Measurements from ENCODE around the gene RAB11FIP3. TPM values are rescaled to one million over a fixed set of nuclear protein-coding genes. Genes with fewer than 3 reads are reported as not detected.
A peak's percentile ranks its signal among the peaks of the same experiment; 100 is the strongest.
"Not testable (repeated sequence)": the region's sequence is repeated elsewhere in the genome, so short reads cannot be mapped to it uniquely, and the experiment has no call there.

RAB11FIP3 gene
- total RNA-seq, 1 donor from 2014 or later = 56.0 TPM

- intact Hi-C loops (cut with DNase I) = no loop called here
- DNase-seq (ENCODE audit: low spot score) (no peak), ATAC-seq (no peak)
Observed at GRCh38 chr16:477301-478157, 52.1 kb downstream of the RAB11FIP3 start.

DNA sequence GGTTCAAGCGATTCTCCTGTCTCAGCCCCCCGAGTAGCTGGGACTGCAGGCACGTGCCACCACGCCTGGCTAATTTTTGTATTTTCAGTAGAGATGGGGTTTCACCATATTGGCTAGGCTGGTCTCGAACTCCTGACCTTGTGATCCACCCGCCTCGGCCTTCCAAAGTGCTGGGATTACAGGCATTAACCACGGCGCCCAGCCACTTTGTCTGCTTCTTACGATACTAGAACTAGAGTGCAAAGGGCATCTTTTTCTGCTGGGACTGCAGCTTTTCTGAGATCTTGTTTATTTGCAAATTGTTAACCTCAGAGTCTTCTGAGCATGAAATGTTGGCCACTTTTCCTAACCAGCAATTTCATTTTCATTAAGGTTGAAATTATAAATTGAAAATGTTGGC is 52.8 kb downstream of the RAB11FIP3 start:
- DNase-seq (ENCODE audit: low spot score); ATAC-seq; intact Hi-C loops (cut with DNase I): not testable (repeated sequence)

GRCh38 chr16:482468-483185 is 57.2 kb downstream of the RAB11FIP3 start:
- intact Hi-C loops (cut with DNase I) = no loop called here
- DNase-seq (ENCODE audit: low spot score) = no peak
- ATAC-seq = no peak

- intact Hi-C loops (cut with DNase I) = no loop called here
- no peak for ATAC-seq
- DNase-seq (ENCODE audit: low spot score) = no peak
Observed at GRCh38 chr16:483341-484075, 58.1 kb downstream of the RAB11FIP3 start.

DNA sequence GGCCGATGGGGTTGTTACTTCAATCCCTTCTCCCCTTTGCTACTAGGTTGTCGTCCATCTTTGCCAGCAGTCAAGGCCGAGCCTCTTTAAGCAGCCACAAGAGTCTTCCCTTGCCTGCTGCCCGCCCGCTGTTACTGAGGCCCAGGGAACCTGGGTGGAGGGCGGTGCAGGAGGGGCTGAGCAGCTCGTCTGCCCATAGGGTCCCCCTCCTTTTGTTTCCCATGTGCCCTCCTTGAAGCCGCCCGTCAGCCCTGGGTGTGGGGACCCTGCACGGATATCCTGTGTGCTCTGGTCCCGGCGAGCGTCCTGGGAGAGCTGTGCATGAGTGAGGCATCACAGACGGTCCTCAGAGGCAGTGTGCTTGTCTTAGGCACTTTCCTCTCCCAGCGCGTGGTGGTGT is 64.2 kb downstream of the RAB11FIP3 start:
- ATAC-seq (no peak), DNase-seq (ENCODE audit: low spot score) (no peak)
- intact Hi-C loops (cut with DNase I) = no loop called here

GRCh38 chr16:490768-491167 is 65.3 kb downstream of the RAB11FIP3 start:
- DNase-seq (ENCODE audit: low spot score) = no peak
- ATAC-seq = no peak
- intact Hi-C loops (cut with DNase I) = no loop called here

- no peak for ATAC-seq
- intact Hi-C loops (cut with DNase I) = no loop called here
- DNase-seq (ENCODE audit: low spot score) = no peak
Observed at GRCh38 chr16:491220-491919, 65.9 kb downstream of the RAB11FIP3 start.

DNA sequence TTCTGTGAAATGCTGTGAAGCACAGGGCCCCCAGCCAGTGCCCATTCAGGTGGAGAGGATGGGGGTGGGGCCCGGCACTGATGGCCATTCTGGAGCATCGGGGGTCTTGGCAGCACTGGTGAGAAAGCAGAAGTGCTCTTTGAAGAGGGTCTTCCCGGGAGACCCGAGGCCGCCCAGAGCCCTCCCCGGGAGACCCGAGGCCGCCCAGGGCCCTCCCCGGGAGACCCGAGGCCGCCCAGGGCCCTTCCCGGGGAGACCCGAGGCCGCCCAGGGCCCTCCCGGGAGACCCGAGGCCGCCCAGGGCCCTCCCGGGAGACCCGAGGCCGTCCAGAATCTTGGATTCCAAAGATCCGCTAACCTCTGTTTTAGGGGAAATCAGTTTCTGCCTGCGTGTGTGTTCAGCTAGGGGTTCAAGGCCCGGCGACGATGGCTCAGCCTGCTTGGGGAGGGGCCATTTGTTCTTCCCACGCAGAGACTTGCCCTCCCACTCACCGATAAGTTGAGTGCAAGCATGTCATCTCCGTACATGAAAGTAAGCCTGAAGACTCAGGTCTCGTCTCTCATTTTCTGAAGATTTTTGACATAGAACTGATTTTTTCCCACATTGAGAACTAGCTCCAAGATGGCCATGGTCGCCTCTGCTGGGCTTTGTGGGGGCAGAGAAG is 66.9 kb downstream of the RAB11FIP3 start:
- intact Hi-C loops (cut with DNase I) = no loop called here
- ATAC-seq = no peak
- DNase-seq (ENCODE audit: low spot score) = no peak

DNA sequence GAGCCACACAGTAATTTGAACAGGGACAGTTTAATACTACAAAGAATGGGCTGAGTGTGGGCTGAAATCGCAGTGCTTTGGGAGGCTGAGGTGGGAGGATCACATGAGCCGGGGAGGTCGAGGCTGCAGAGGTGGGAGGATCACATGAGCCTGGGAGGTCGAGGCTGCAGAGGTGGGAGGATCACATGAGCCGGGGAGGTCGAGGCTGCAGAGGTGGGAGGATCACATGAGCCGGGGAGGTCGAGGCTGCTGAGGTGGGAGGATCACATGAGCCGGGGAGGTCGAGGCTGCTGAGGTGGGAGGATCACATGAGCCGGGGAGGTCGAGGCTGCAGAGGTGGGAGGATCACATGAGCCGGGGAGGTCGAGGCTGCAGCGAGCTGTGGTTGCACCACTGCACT is 69.2 kb downstream of the RAB11FIP3 start:
- ATAC-seq; intact Hi-C loops (cut with DNase I); DNase-seq (ENCODE audit: low spot score): not testable (repeated sequence)

DNA sequence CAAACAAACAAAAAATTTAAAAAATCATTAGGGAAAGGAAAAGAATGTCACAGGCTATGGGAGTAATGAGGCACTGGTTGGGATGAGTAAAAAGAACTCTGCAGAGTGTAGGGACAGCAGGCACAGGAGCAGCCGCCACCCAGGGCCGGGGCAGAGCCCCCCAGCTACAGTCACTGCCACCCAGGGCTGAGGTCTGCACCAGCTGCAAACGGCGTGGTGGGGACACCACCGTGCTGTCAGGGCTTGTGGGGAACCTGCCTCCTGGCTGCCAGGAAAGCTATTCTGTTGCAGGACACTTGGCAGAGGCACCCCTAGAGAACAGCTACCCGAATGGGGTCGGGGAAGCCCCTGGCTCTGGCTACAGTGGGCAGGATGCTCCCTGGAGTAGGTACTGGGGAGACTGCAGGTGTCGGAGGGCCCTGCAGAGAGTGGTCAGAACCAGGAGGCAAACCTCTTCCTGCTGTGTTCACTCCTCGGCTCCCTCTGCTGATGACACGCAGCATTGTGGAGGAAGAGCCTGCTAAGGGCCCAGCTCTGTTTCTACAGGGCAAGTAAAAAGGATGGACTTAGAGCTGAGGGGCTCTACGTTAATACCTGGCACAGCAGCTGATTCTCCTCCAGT is 69.8 kb downstream of the RAB11FIP3 start:
- DNase-seq (ENCODE audit: low spot score) = no peak
- ATAC-seq = peak; percentile 32
- intact Hi-C loops (cut with DNase I) = no loop called here

DNA sequence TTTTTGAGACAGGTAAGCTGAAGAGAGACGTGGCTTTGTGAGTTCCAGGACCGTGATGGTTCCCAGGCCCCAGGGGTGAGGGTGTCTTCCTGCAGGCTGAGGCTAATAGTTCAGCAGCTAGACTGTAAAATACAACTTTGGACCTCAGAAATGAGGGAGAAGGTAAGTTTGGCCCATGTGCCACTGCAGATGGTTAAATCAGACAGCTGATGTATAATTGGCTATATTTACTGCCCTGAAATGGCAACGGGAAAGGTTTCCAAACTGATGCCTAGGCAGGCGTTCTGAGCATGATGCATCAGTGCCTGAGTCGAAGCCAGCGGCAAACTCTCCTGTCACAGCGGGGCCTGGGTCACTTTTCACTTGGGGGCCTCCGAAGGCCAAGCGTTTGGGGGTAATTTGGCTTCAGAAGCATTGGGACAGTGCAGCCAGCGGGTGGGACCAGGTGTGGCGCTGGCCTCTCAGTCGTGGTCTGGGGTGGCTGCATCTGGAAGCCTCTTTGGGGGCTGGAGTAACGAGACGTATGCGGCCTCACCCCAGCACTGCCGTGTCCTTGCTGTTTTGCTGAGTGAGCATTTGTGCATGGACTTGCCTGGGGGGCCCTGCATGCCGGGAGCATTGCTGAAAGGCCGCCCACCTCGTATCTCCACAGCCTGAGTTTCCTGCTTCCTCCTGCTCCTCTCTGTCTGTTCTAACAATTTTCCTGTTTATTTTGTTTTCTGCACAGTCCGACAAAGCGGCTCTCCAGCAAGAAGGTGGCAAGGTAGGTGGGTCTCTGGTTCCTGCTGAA is 70.8 kb downstream of the RAB11FIP3 start:
- ATAC-seq = no peak
- intact Hi-C loops (cut with DNase I) = no loop called here
- DNase-seq (ENCODE audit: low spot score) = no peak

GRCh38 chr16:497258-497657 is 71.8 kb downstream of the RAB11FIP3 start:
- no peak for DNase-seq (ENCODE audit: low spot score)
- intact Hi-C loops (cut with DNase I) = no loop called here
- ATAC-seq = no peak

- ATAC-seq (peak; percentile 12), DNase-seq (ENCODE audit: low spot score) (no peak)
- intact Hi-C loops (cut with DNase I) = no loop called here
Observed at GRCh38 chr16:499924-500323, 74.5 kb downstream of the RAB11FIP3 start.

GRCh38 chr16:500709-501108 is 75.3 kb downstream of the RAB11FIP3 start:
- intact Hi-C loops (cut with DNase I) = no loop called here
- no peak for ATAC-seq
- no peak for DNase-seq (ENCODE audit: low spot score)

DNA sequence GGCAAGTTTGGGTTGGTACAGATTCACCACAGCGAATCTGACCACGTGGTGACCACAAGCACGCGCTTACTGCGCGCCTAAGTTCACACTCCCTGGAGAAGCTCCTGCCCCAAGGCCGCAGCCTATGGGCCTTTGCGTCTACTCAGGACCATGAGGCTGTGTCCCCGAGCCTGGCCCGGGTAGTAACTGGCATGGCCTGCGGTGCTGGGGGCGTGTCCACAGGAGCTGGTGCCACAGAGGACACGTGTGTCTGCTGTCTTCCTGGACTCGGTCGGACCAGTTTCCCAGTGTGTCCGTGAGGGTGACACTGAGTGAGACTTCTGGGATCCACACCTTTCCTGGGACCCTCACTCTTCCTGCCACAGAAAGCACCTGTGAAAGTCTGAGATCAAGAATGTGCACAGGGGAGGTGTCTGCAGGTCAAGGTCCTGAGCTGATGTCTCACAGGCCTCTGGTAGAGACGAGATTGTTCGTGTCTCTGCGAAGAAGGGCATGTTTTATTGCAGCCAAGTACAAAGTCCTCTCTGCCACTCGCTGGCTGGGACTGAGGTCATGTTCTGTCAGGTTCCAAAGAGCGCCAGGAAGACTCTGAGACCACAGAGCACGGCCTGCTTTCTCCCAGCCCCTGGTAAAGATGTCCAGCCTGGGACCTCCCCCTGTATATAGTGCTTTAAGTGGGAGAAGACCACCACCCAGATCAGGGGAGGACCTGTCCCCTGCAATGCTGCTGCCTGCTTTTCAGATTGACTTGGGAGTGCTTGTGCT is 76.9 kb downstream of the RAB11FIP3 start:
- no peak for DNase-seq (ENCODE audit: low spot score)
- intact Hi-C loops (cut with DNase I) = no loop called here
- ATAC-seq = no peak

DNA sequence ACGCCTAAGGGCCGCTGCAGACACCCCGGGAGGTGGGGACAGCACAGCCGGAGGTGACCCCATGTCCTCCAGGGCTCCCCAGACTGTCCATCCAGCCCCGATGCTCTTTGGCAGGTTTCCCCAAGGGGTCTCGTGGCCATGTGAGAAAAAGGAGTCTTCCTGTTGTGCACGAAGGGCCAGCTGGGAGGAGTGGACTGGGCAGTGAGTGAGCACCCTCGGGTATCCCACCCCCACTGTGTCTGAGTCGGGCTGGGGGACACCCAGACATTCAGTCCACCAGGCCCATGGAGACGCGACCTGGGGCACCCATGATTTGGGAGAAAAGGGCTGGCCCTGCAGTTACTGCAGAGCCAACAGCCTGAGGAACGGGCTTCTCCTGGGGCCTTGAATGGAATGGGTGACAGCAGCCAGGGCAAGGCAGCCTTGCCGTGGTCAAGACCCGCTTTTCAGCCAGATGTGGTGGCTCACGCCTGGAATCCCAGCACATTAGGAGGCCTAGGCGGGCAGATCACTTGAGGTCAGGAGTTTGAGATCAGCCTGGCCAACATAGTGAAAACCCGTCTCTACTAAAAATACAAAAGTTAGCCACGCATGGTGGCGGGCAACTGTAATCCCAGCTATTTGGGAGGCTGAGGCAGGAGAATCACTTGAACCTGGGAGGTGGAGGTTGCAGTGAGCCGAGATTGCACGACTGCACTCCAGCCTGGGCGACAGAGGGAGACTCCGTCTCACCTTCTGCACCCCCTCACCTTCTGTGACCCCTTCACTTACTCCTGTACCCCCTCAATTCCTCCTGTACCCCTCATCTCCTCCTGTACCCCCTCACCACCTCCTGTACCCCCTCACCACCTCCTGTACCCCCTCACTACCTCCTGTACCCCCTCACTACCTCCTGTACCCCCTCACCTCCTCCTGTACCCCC is 78.0 kb downstream of the RAB11FIP3 start:
- intact Hi-C loops (cut with DNase I) = no loop called here
- DNase-seq (ENCODE audit: low spot score) (no peak), ATAC-seq (no peak)
